ENCODE measurements around the gene NDUFB2. TPM values are rescaled to one million over a fixed set of nuclear protein-coding genes. Genes with fewer than 3 reads are reported as not detected.

Gene NDUFB2
- total RNA-seq, 1 donor from 2014 or later, result 35.9 TPM

- H3K36me3 ChIP-seq, result no peaks in the 10 kb centered on the region
- TF ChIP-seq, protein P1, sequence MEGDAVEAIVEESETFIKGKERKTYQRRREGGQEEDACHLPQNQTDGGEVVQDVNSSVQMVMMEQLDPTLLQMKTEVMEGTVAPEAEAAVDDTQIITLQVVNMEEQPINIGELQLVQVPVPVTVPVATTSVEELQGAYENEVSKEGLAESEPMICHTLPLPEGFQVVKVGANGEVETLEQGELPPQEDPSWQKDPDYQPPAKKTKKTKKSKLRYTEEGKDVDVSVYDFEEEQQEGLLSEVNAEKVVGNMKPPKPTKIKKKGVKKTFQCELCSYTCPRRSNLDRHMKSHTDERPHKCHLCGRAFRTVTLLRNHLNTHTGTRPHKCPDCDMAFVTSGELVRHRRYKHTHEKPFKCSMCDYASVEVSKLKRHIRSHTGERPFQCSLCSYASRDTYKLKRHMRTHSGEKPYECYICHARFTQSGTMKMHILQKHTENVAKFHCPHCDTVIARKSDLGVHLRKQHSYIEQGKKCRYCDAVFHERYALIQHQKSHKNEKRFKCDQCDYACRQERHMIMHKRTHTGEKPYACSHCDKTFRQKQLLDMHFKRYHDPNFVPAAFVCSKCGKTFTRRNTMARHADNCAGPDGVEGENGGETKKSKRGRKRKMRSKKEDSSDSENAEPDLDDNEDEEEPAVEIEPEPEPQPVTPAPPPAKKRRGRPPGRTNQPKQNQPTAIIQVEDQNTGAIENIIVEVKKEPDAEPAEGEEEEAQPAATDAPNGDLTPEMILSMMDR (IDR thresholded peaks at IDR 0.05), result no peak
- no peak overlapping the region for H3K27ac ChIP-seq
- no peak for DNase-seq (ENCODE audit: low spot score in 2 of 2)
- no peak overlapping the region for H3K4me3 ChIP-seq
- intact Hi-C loops (cut with DNase I), result loop anchor here (5.0 kb wide), 1 partner anchor 273 kb away; the partner anchor contains the start of gene SLC37A3
- H3K9me3 ChIP-seq, result no peaks in the 10 kb centered on the region
- no peaks in the 10 kb centered on the region for H3K27me3 ChIP-seq
- H3K4me1 ChIP-seq, result peaks cover 0 to 13% of the 10 kb centered on the region in 2 donors
These were observed 26.1 kb upstream of the NDUFB2 start for GRCh38 chr7:140670343-140670935.

DNA sequence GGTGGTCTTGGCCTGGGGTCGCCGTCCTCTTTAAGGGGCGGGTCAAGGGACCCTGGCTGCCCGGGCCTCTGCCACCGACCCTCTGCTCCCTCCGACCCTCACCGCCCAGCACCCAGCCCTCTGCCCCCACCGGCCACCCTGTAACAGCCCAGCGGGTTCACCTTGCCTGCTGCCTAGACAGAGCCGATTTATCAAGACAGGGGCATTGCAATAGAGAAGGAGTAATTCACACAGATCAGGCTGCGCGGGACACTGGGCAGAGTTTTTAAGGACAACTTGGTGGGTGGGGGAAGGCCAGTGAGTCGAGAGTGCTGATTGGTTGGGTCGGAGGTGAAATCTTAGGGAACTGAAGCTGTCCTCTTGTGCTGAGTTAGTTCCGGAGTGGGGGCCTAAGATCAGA lies 24.5 kb upstream of the NDUFB2 start:
- no peak overlapping the region for H3K27ac ChIP-seq

GRCh38 chr7:140672382-140673062 lies 24.0 kb upstream of the NDUFB2 start, which contains the start of gene ADCK2:
Gene ADCK2 (plus strand): TSS chr7:140672945. CDS start chr7:140673331, 386 bp downstream.
- peak in 1 of 2 donors; percentile 80 for DNase-seq (ENCODE audit: low spot score in 2 of 2)
- Histone ChIP-seq H3K4me1 (peaks cover 0 to 15% of the 10 kb centered on the region in 2 donors), H3K27ac (peak within 1 kb of the TSS; percentile 83 to 87), H3K36me3 (no peaks in the 10 kb centered on the region), H3K4me3 (peak within 1 kb of the TSS; percentile 95 to 99), H3K9me3 (no peaks in the 10 kb centered on the region), H3K27me3 (no peaks in the 10 kb centered on the region)
- intact Hi-C loops (cut with DNase I), result loop anchor here (5.0 kb wide), 1 partner anchor 275 kb away; the partner anchor contains the start of gene SLC37A3
- TF ChIP-seq, protein P1 (IDR thresholded peaks at IDR 0.05), result no peak

More for the DNA sequence above, 24.5 kb upstream of the NDUFB2 start:
- Histone ChIP-seq H3K27me3 (no peaks in the 10 kb centered on the region), H3K4me3 (peak overlapping the region in 1 of 2 donors; percentile 99), H3K4me1 (peaks cover 0 to 15% of the 10 kb centered on the region in 2 donors), H3K9me3 (no peaks in the 10 kb centered on the region), H3K36me3 (no peaks in the 10 kb centered on the region)
- intact Hi-C loops (cut with DNase I), result loop anchor here (5.0 kb wide), 1 partner anchor 275 kb away; the partner anchor contains the start of gene SLC37A3
- no peak for DNase-seq (ENCODE audit: low spot score in 2 of 2)
- TF ChIP-seq, protein P1 (IDR thresholded peaks at IDR 0.05), result no peak

GRCh38 chr7:140673063-140673773 lies 23.3 kb upstream of the NDUFB2 start:
- Histone ChIP-seq H3K27me3 (no peaks in the 10 kb centered on the region), H3K4me3 (peak overlapping the region; percentile 95 to 99), H3K4me1 (peaks cover 0 to 15% of the 10 kb centered on the region in 2 donors), H3K27ac (peak overlapping the region; percentile 83 to 87), H3K36me3 (peaks cover 1 to 3% of the 10 kb centered on the region in 2 donors), H3K9me3 (no peaks in the 10 kb centered on the region)
- TF ChIP-seq, protein P1 (IDR thresholded peaks at IDR 0.05), result no peak
- intact Hi-C loops (cut with DNase I), result loop anchor here (5.0 kb wide), 1 partner anchor 276 kb away; the partner anchor contains the start of gene SLC37A3
- DNase-seq (ENCODE audit: low spot score in 2 of 2), result peak in 1 of 2 donors; percentile 67

GRCh38 chr7:140673774-140674155 lies 22.7 kb upstream of the NDUFB2 start:
- H3K27ac ChIP-seq, result peak overlapping the region; percentile 83 to 87
- no peaks in the 10 kb centered on the region for H3K27me3 ChIP-seq
- peaks cover 0 to 15% of the 10 kb centered on the region in 2 donors for H3K4me1 ChIP-seq
- DNase-seq (ENCODE audit: low spot score in 2 of 2), result no peak
- H3K4me3 ChIP-seq, result peak overlapping the region; percentile 95 to 99
- TF ChIP-seq, protein P1 (IDR thresholded peaks at IDR 0.05), result no peak
- intact Hi-C loops (cut with DNase I), result loop anchor here (2.0 to 5.0 kb wide), 2 partner anchors 276 to 341 kb away; partner anchors contain the start of genes MRPS33 and SLC37A3
- no peaks in the 10 kb centered on the region for H3K9me3 ChIP-seq
- H3K36me3 ChIP-seq, result peaks cover 6 to 7% of the 10 kb centered on the region in 2 donors
